ENCODE data around the gene RPLP2.
A peak's percentile ranks its signal among the peaks of the same experiment; 100 is the strongest.

The RPLP2 gene

GRCh38 chr11:813072-813455 is 3.3 kb downstream of the RPLP2 start:
- Histone ChIP-seq H3K27me3 (ENCODE audit: insufficient read depth, poor library complexity, severe bottlenecking) (no peaks in the 10 kb centered on the region), H3K4me3 (replicated peaks; ENCODE audit: insufficient read depth, low read length) (no peak overlapping the region), H3K27ac (replicated peaks) (no peak overlapping the region)
- no peak for DNase-seq (ENCODE audit: low read depth in 1 of 2, low spot score in 1 of 2)
- TF ChIP-seq POLR2AphosphoS5 (IDR thresholded peaks at IDR 0.05; ENCODE audit: low read depth) (no peak), CTCF (IDR thresholded peaks at IDR 0.05; ENCODE audit: insufficient read depth, low read length) (no peak), GABPA (IDR thresholded peaks at IDR 0.05; ENCODE audit: low read depth) (no peak), SPI1 (IDR thresholded peaks at IDR 0.05; ENCODE audit: borderline replicate concordance, low read depth) (no peak), REST (IDR thresholded peaks at IDR 0.05; ENCODE audit: insufficient replicate concordance, low read depth) (no peak)

- Histone ChIP-seq H3K4me3 (replicated peaks; ENCODE audit: insufficient read depth, low read length) (no peak overlapping the region), H3K27me3 (ENCODE audit: insufficient read depth, poor library complexity, severe bottlenecking) (no peaks in the 10 kb centered on the region), H3K27ac (replicated peaks) (0 out of 2 replicates have a peak overlapping the region, but pooled peaks have one; percentile 23)
- DNase-seq (ENCODE audit: low read depth in 1 of 2, low spot score in 1 of 2) = no peak
- no peak for TF ChIP-seq SPI1 (IDR thresholded peaks at IDR 0.05; ENCODE audit: borderline replicate concordance, low read depth)
- TF ChIP-seq POLR2AphosphoS5 (IDR thresholded peaks at IDR 0.05; ENCODE audit: low read depth) = peak; percentile 79
Measured at GRCh38 chr11:813456-814096, 3.8 kb downstream of the RPLP2 start.

GRCh38 chr11:815675-816432 is 6.1 kb downstream of the RPLP2 start:
- no peak for DNase-seq (ENCODE audit: low read depth in 1 of 2, low spot score in 1 of 2)
- H3K27ac ChIP-seq (replicated peaks) = no peak overlapping the region

More at GRCh38 chr11:815675-816432, 6.1 kb downstream of the RPLP2 start:
- Histone ChIP-seq H3K27me3 (ENCODE audit: insufficient read depth, poor library complexity, severe bottlenecking) (no peaks in the 10 kb centered on the region), H3K4me3 (replicated peaks; ENCODE audit: insufficient read depth, low read length) (no peak overlapping the region)
- TF ChIP-seq CTCF (IDR thresholded peaks at IDR 0.05; ENCODE audit: insufficient read depth, low read length) = no peak
- no peak for TF ChIP-seq GABPA (IDR thresholded peaks at IDR 0.05; ENCODE audit: low read depth)
- TF ChIP-seq REST (IDR thresholded peaks at IDR 0.05; ENCODE audit: insufficient replicate concordance, low read depth) = no peak
- no peak for TF ChIP-seq POLR2AphosphoS5 (IDR thresholded peaks at IDR 0.05; ENCODE audit: low read depth)
- no peak for TF ChIP-seq SPI1 (IDR thresholded peaks at IDR 0.05; ENCODE audit: borderline replicate concordance, low read depth)

Measured in HL-60 (cell line).